ENCODE results near the gene RBM39.
"Not testable (repeated sequence)": the region's sequence is repeated elsewhere in the genome, so short reads cannot be mapped to it uniquely, and the experiment has no call there.

The RBM39 gene

GRCh38 chr20:35724321-35725230 lies 17.5 kb downstream of the RBM39 start:
- DNase-seq, result no peak

DNA sequence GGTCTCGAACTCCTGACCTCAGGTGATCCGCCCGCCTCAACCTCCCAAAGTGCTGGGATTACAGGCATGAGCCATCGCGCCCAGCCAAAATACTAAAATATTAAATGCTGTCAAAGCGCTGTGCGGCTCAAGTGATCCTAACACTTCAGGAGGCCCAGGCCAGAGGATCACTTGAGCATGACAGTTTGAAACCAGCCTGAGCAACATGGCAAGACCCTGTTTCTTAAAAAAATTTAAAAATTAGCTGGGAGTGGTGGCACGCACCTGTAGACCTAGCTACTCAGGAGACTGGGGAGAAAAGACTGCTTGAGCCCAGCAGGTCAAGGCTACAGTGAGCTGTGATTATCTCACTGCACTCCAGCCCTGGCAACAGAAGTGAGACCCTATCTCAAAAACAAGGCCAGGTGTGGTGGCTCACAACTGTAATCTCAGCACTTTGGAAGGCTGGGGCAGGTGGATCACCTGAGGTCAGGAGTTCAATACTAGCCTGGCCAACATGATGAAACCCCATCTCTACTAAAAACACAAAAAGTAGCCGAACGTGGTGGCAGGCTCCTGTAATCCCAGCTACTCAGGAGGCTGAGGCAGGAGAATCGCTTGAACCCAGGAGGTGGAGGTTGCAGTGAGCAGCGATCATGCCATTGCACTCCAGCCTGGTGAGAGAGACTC lies 18.3 kb downstream of the RBM39 start:
- DNase-seq, result not testable (repeated sequence)

GRCh38 chr20:35723275-35723639 lies 18.8 kb downstream of the RBM39 start:
- DNase-seq, result not testable (repeated sequence)

GRCh38 chr20:35721621-35722020 lies 20.4 kb downstream of the RBM39 start:
- DNase-seq, result no peak

GRCh38 chr20:35721219-35721618 lies 20.8 kb downstream of the RBM39 start:
- no peak for DNase-seq

- DNase-seq, result no peak
These were observed 21.6 kb downstream of the RBM39 start for GRCh38 chr20:35720165-35721123.

DNA sequence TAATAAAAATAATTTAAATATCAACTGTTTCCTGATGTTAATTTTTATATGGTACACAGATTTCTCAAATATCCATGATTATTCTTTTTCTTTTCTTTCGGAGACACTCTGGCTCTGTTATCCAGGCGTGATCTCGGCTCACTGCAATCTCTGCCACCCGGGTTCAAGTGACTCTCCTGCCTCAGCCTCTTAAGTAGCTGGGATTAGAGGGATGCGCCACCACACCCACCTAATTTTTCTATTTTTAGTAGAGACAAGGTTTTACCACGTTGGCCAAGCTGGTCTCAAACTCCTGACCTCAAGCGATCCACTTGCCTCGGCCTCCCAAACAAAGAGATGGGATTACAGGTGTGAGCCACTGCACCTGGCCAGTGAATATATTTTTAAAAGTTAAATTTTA lies 22.3 kb downstream of the RBM39 start:
- no peak for DNase-seq

GRCh38 chr20:35718972-35719635 lies 23.0 kb downstream of the RBM39 start:
- no peak for DNase-seq

DNA sequence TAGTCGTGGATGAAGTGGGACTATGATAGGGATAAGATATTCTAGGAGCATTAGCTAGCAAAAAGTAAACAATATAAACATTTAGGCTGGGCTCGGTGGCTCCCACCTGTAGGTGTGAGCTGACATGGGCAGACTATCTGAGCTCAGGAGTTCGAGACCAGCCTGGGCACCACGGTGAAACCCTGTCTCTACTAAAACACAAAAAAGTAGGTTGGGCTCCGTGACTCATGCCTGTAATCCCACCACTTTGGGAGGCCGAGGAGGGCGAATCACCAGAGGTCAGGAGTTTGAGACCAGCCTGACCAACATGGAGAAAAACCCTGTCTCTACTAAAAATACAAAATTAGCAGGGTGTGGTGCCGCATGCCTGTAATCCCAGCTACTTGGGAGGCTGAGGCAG lies 23.7 kb downstream of the RBM39 start:
- not testable (repeated sequence) for DNase-seq

DNA sequence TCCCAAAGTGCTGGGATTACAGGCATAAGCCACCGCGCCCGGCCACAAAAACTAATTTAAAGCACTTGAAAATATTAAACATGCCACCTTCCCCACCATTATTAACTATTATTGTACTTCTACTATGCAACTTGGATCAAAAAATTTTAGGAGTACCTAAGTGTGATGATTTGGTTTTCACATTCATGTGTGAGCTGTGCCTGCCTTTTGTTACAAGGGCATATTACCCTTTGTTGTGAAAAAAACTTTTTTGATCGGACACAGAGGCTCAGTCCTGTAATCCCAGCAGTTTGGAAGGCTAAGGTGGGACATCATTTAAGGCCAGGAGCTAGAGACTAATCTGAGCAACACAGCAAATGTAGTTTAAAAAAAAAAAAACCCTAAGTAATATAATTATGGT lies 25.7 kb downstream of the RBM39 start:
- DNase-seq, result no peak

DNA sequence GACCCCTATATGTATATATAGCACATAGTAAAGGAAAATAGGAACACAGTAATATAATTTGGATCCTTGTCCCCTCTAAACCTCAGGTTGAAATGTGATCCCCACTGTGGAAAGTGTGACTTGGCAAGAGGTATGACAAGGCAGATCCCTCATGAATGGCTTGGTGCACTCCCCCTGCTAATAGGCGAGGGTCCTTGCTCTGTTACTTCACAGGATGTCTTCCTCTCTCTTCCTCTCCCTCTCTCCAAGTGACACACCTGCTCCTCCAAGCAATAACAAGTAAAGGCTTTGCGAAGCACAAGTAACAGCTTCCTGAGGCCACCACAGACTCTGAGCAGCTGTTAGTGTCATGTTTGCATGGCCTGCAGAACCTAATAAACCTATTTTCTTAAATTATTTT lies 26.4 kb downstream of the RBM39 start:
- no peak for DNase-seq

GRCh38 chr20:35714127-35714526 lies 27.9 kb downstream of the RBM39 start:
- no peak for DNase-seq

DNA sequence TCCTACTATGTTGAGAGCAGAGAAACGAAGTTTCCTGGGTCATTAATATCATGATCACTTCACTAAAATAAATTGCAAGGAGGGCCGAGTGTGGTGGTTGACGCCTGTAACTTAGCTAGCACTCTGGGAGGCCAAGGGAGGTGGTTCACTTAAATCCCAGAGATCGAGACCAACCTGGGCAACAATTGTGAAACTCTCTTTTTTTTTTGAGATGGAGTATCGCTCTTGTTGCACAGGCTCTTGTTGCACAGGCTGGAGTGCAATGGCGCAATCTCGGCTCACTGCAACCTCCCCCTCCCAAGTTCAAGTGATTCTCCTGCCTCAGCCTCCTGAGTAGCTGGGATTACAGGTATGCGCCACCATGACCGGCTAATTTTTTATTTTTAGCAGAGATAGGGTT lies 28.9 kb downstream of the RBM39 start:
- DNase-seq, result not testable (repeated sequence)

- DNase-seq, result no peak
These were observed 30.4 kb downstream of the RBM39 start for GRCh38 chr20:35711588-35712209.

DNA sequence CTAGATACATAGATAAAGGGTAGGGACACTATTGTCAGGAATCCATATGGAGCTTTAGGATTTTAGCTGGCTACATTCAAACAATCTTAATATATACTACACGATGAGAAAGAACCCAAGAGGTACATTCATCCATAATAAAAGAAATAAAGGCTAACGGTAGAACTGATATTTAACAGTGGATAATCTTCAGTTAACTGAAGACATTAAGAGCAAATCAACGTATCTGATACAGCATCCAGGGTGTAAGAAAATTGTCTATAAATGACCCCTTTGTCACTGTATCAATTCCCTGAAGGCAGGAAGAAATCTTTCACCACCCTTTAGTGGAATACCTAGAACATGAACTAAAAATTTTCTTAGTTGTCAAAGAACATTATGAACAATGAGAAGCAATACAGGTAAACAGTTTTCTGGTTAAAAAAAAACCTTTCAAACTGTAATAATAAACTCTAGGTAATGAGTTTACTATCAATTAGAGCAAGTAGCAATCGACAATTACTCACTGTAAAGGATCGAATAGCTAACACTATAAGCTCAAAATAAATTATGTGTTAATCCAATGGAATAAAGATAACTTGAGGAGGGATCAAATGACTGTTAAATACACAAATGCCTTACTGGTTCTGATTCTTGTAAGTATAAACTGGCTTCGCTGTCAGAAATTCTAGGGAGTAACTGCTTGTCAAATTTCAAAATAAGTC lies 31.0 kb downstream of the RBM39 start:
- DNase-seq, result no peak

DNA sequence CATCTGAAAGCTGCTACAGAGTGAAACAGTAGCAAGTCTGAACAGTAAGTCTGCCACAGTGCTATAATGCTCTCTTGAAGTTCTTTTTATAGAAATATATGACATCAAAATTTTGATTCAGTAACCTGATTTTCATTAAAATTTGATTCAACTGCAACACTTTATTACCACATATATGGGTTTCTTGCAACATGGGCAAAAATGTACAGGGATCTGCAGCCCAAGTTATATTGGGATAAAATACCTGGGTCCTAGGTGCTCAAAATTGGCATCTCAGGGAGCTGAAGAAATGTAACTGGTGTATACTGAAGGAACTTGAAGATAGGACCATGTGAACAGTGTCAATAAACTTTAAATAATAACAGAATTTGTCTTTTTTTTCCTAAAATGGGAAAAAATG lies 32.0 kb downstream of the RBM39 start:
- no peak for DNase-seq

- DNase-seq, result no peak
These were observed 32.8 kb downstream of the RBM39 start for GRCh38 chr20:35709259-35709658.

- no peak for DNase-seq
These were observed 33.6 kb downstream of the RBM39 start for GRCh38 chr20:35708502-35708901.

DNA sequence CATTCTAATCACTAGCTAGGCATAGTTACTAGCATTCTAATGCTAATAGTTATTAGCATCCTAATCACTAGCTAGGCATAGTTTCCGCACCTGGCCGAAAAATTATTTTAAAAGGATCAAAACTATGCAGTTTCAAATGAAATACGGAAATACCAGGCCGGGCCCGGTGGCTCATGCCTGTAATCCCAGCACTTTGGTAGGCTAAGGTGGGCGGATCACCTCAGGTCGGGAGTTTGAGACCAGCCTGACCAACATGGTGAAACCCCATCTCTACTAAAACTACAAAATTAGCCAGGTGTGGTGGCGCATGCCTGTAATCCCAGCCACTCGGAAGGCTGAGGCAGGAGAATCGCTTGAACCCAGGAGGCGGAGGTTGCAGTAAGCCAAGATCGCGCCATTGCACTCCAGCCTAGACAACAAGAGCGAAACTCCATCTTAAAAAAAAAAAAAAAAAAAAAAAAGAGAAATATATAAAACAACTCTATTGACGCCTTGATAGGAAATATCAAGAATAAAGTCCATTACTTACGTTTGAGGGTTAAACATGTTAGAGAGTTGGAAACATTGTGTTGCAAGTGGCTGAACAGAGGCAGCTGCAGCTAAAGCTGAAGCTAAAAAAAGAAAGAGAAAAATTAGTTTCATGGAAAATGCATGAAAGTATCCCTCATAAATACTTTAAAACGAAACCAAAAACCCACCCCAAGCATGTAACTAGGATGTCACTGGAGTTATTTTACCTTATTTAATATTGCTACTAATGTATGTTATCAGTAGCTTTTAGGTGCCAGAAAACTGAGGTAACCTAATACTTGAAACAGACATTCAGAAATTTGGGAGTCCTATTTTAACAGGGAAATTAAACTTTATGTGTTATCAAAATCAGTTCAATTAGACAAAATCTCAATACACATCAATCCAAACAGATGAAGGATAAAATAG lies 35.2 kb downstream of the RBM39 start:
- not testable (repeated sequence) for DNase-seq

DNA sequence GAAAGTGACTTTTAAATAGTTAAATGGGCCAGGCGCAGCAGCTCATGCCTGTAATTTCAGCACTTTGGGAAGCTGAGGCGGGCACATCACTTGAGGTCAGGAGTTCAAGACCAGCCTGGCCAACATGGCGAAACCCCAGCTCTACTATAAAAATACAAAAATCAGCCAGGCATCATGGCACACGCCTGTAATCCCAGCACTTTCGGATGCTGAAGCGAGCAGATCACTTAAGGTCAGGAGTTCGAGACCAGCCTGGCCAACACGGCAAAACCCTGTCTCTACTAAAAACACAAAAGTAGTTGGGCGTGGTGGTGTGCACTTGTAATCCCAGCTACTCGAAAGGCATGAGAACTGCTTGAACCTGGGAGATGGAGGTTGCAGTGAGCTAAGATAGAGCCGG lies 36.2 kb downstream of the RBM39 start:
- DNase-seq, result not testable (repeated sequence)

Measured in stimulated activated CD4-positive, alpha-beta T cell treated with anti-CD3 and anti-CD28 coated beads, Interleukin-4, amount 100 ng/mL, for 1 hour (primary cell).